IMR-90 (cell line): ENCODE data around the gene LIAS. TPM values are rescaled to one million over a fixed set of nuclear protein-coding genes. Genes with fewer than 3 reads are reported as not detected.
A peak's percentile ranks its signal among the peaks of the same experiment; 100 is the strongest.

Experiments
- ATAC-seq: fragments of 200-7000 bp; cut with Tn5 transposase; 2 replicates; pipeline ENCODE4 v1.9.1; 2020; ENCODE audit warnings: low read depth, mild to moderate bottlenecking, moderate library complexity
- BruUV-seq: library from RNA; stranded (reverse); fragments of 400-500 nt; replicated peaks from 2 replicates; lab custom pipeline; 2021; lab: Mats Ljungman, UMichigan
- CTCF ChIA-PET: fragments of 300-600 bp; formaldehyde crosslinking; extraction: SDS; loops from one replicate; lab custom pipeline; 2021; ENCODE audit warnings: antibody characterized with exemption; lab: Yijun Ruan, JAX
- POLR2A ChIA-PET: fragments of 300-600 bp; sonication (Branson Sonifier 250); formaldehyde crosslinking; loops from one replicate; lab custom pipeline; 2022; ENCODE audit warnings: antibody characterized with exemption; ENCODE audit not compliant: unreplicated experiment; lab: Charles Lee
- DNase-seq: peaks from one replicate; pipeline ENCODE4 v3.0.0; 2013
- H2AFZ ChIP-seq: replicated peaks from 2 replicates; pipeline ENCODE3; 2013; ENCODE audit warnings: low read length, mild to moderate bottlenecking; ENCODE audit not compliant: poor library complexity
- H2AK5ac ChIP-seq: 2 replicates; pipeline ENCODE4 v1.6.1; 2013; ENCODE audit warnings: low read depth, low read length, inconsistent platforms
- H2AK9ac ChIP-seq: replicated peaks from 2 replicates; pipeline ENCODE3; 2013; ENCODE audit warnings: mild to moderate bottlenecking, low read depth, low read length, moderate library complexity; ENCODE audit not compliant: poor library complexity
- H2BK120ac ChIP-seq: 2 replicates; pipeline ENCODE4 v1.6.1; 2013; ENCODE audit warnings: low read depth, low read length, inconsistent platforms
- H2BK15ac ChIP-seq: 3 replicates; pipeline ENCODE4 v1.6.1; 2013; ENCODE audit warnings: low read depth, low read length, inconsistent platforms
- H2BK20ac ChIP-seq: 2 replicates; pipeline ENCODE4 v1.6.1; 2013; ENCODE audit warnings: low read depth, mild to moderate bottlenecking, inconsistent platforms, low read length, moderate library complexity
- H2BK5ac ChIP-seq: 2 replicates; pipeline ENCODE4 v1.6.1; 2013; ENCODE audit warnings: mild to moderate bottlenecking, low read depth, low read length, inconsistent platforms; ENCODE audit not compliant: poor library complexity, severe bottlenecking
- H3K14ac ChIP-seq: replicated peaks from 2 replicates; pipeline ENCODE4 v1.6.1; 2013; ENCODE audit warnings: low read depth, low read length, inconsistent platforms
- H3K18ac ChIP-seq: 2 replicates; pipeline ENCODE4 v1.6.1; 2013; ENCODE audit warnings: low read depth, low read length, control low read depth
- H3K23ac ChIP-seq: 2 replicates; pipeline ENCODE4 v1.6.1; 2013; ENCODE audit warnings: low read depth, low read length, inconsistent platforms
- H3K27ac ChIP-seq: 2 replicates; pipeline ENCODE4 v1.5.1; 2013; ENCODE audit warnings: mild to moderate bottlenecking, control low read depth, low read length; ENCODE audit not compliant: insufficient read depth
- H3K27me3 ChIP-seq: 2 replicates; pipeline ENCODE4 v1.6.1; 2013; ENCODE audit warnings: low read length; ENCODE audit not compliant: control insufficient read depth, insufficient read depth
- H3K36me3 ChIP-seq: 2 replicates; pipeline ENCODE4 v1.6.1; 2013; ENCODE audit warnings: low read length, mixed read lengths; ENCODE audit not compliant: control insufficient read depth, insufficient read depth
- H3K4ac ChIP-seq: 2 replicates; pipeline ENCODE4 v1.6.1; 2013; ENCODE audit warnings: low read depth, low read length, inconsistent platforms
- H3K4me1 ChIP-seq: 2 replicates; pipeline ENCODE4 v1.6.1; 2013; ENCODE audit warnings: low read length, mixed read lengths; ENCODE audit not compliant: control insufficient read depth, insufficient read depth
- H3K4me2 ChIP-seq: 2 replicates; pipeline ENCODE4 v1.6.1; 2013; ENCODE audit warnings: low read depth, mild to moderate bottlenecking, control low read depth, low read length, moderate library complexity
- H3K4me3 ChIP-seq: 2 replicates; pipeline ENCODE4 v1.5.1; 2013; ENCODE audit warnings: low read depth, mild to moderate bottlenecking, control low read depth, low read length, moderate library complexity; ENCODE audit not compliant: insufficient read depth
- H3K56ac ChIP-seq: 2 replicates; pipeline ENCODE4 v1.6.1; 2013; ENCODE audit warnings: low read length, inconsistent platforms; ENCODE audit not compliant: insufficient read depth; ENCODE audit errors: extremely low read depth
- H3K79me1 ChIP-seq, 2 experiments: 2 replicates each; pipeline ENCODE4 v1.6.1; 2013; ENCODE audit warnings: low read length in 2 of 2, inconsistent platforms in 1 of 2, low read depth in 1 of 2
- H3K9ac ChIP-seq: 2 replicates; pipeline ENCODE4 v1.6.1; 2013; ENCODE audit warnings: low read depth, low read length, control low read depth
- H3K9me1 ChIP-seq: 2 replicates; pipeline ENCODE4 v1.6.1; 2013; ENCODE audit warnings: low read length, inconsistent platforms; ENCODE audit not compliant: insufficient read depth
- H3K9me3 ChIP-seq: 2 replicates; pipeline ENCODE4 v1.6.1; 2013; ENCODE audit warnings: low read length; ENCODE audit not compliant: control insufficient read depth, insufficient read depth
- H4K20me1 ChIP-seq: 2 replicates; pipeline ENCODE4 v1.6.1; 2013; ENCODE audit warnings: low read length, inconsistent platforms; ENCODE audit not compliant: insufficient read depth
- H4K5ac ChIP-seq: 2 replicates; pipeline ENCODE4 v1.6.1; 2013; ENCODE audit warnings: mild to moderate bottlenecking, low read depth, low read length, control low read depth
- H4K8ac ChIP-seq, 2 experiments: 2 replicates each; pipeline ENCODE4 v1.6.1; 2013; ENCODE audit warnings: low read depth in 2 of 2, low read length in 2 of 2, control low read depth in 1 of 2, inconsistent platforms in 1 of 2
- H4K91ac ChIP-seq: 2 replicates; pipeline ENCODE4 v1.6.1; 2013; ENCODE audit warnings: low read depth, low read length, inconsistent platforms; ENCODE audit not compliant: insufficient read depth
- MAFK ChIP-seq: IDR thresholded peaks from 2 replicates; pipeline ENCODE4 v1.6.1; 2012; ENCODE audit warnings: low read depth, low read length, improper control_type of control experiment
- WGBS, 2 experiments: methylation state at CpG; one replicate each; pipeline versions ENCODE4 v1.1.5 to v1.1.7; 2013; ENCODE audit warnings: missing lambda C conversion rate in 2 of 2; ENCODE audit not compliant: insufficient read length in 1 of 2; ENCODE audit errors: extremely low coverage in 2 of 2; 5-methylcytosine and 5-hydroxymethylcytosine counted together
- dilution Hi-C: fragments of 300-500 bp; cut with HindIII; formaldehyde crosslinking; loops from one replicate; pipeline ENCODE4 v1.14.3; 2018; ENCODE audit warnings: low sequenced_read_pairs; ENCODE audit not compliant: unreplicated experiment
- in situ Hi-C: fragments of 300-500 bp; cut with MboI; formaldehyde crosslinking; loops from 3 replicates; pipeline ENCODE4 v1.14.3; 2019; ENCODE audit warnings: low sequenced_read_pairs, inconsistent platforms, mixed read lengths
- intact Hi-C: fragments of 100-400 bp; cut with micrococcal nuclease; formaldehyde crosslinking; loops from 2 replicates; pipeline ENCODE4 v1.10.0; 2022
- polyA plus RNA-seq, 3 experiments: library from polyadenylated mRNA; depleted of rRNA; stranded (reverse); fragments of >200 nt; gene quantifications; 2 replicates each; pipeline ENCODE4 v1.2.3, GENCODE V29; 2012; ENCODE audit warnings: low replicate concordance in 1 of 3
- total RNA-seq: library from RNA; depleted of rRNA; stranded (reverse); fragments of >200 nt; gene quantifications from 2 replicates; pipeline ENCODE4 v1.2.3, GENCODE V29; 2012
- TF ChIP-seq, protein P1 (sequence below): fragments of 150-350 bp; IDR thresholded peaks from 2 replicates; pipeline ENCODE4 v1.6.1; 2017; ENCODE audit warnings: mild to moderate bottlenecking, antibody characterized with exemption, low read length, low read depth

The LIAS gene
- total and polyA plus RNA-seq, 2 of the 4 experiments (the other 2 are of a cell fraction) = 3.2 to 7.8 TPM

- Histone ChIP-seq H3K4me2 (no peak overlapping the region), H2AK9ac (no peak overlapping the region), H3K9ac (no peak overlapping the region), H3K23ac (no peak overlapping the region), H2BK20ac (no peak overlapping the region), H4K8ac (no peak overlapping the region), H4K20me1 (peaks cover 56% of the 10 kb centered on the region), H2BK120ac (no peak overlapping the region), H4K5ac (no peak overlapping the region), H2BK5ac (no peak overlapping the region), H3K4me1 (peaks cover 5% of the 10 kb centered on the region), H3K14ac (no peak overlapping the region), H3K9me3 (no peaks in the 10 kb centered on the region), H2AK5ac (no peak overlapping the region), H3K9me1 (peaks cover 3% of the 10 kb centered on the region; the same call in 1 of the 2 replicates), H3K79me1 (peaks cover 28 to 53% of the 10 kb centered on the region in 2 experiments), H3K56ac (no peak overlapping the region), H3K27ac (no peak overlapping the region), H4K91ac (no peak overlapping the region), H3K27me3 (no peaks in the 10 kb centered on the region), H2BK15ac (no peak overlapping the region), H3K4me3 (no peak overlapping the region), H3K18ac (no peak overlapping the region), H3K4ac (no peak overlapping the region), H2AFZ (no peak overlapping the region), H3K36me3 (peaks cover 45% of the 10 kb centered on the region)
- WGBS, 2 experiments = no CpG with 5 or more reads among the region's 2 CpGs
- ATAC-seq (no peak), DNase-seq (no peak)
- ChIA-PET POLR2A (interaction anchor here (0.6 kb wide), 1 partner anchor 12 kb away, joined by 3 read pairs; no protein-coding TSS in a partner anchor), CTCF (interaction anchor here (0.6 to 1.1 kb wide), 2 partner anchors 18 to 693 kb away, joined by 4 to 7 read pairs; no protein-coding TSS in a partner anchor)
- no TSS peak for BruUV-seq
- peak; percentile 39; the same call in 1 of the 2 replicates for TF ChIP-seq MAFK
- TF ChIP-seq, protein P1, sequence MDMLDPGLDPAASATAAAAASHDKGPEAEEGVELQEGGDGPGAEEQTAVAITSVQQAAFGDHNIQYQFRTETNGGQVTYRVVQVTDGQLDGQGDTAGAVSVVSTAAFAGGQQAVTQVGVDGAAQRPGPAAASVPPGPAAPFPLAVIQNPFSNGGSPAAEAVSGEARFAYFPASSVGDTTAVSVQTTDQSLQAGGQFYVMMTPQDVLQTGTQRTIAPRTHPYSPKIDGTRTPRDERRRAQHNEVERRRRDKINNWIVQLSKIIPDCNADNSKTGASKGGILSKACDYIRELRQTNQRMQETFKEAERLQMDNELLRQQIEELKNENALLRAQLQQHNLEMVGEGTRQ = no peak
- intact Hi-C loops = no loop called here
- dilution Hi-C loops = no loop called here
- in situ Hi-C loops = no loop called here
Measured at GRCh38 chr4:39453738-39454137, 5.1 kb upstream of the LIAS start.
